Activated CD4-positive, alpha-beta T cell treated with anti-CD3 and anti-CD28 coated beads for 4 hours (primary cell): Measurements from ENCODE around the gene CHRNB1.

Source experiments
- DNase-seq, 2 donors: peaks; one replicate each; pipeline ENCODE4 v3.0.0-alpha.2; 2020

Gene CHRNB1

DNA sequence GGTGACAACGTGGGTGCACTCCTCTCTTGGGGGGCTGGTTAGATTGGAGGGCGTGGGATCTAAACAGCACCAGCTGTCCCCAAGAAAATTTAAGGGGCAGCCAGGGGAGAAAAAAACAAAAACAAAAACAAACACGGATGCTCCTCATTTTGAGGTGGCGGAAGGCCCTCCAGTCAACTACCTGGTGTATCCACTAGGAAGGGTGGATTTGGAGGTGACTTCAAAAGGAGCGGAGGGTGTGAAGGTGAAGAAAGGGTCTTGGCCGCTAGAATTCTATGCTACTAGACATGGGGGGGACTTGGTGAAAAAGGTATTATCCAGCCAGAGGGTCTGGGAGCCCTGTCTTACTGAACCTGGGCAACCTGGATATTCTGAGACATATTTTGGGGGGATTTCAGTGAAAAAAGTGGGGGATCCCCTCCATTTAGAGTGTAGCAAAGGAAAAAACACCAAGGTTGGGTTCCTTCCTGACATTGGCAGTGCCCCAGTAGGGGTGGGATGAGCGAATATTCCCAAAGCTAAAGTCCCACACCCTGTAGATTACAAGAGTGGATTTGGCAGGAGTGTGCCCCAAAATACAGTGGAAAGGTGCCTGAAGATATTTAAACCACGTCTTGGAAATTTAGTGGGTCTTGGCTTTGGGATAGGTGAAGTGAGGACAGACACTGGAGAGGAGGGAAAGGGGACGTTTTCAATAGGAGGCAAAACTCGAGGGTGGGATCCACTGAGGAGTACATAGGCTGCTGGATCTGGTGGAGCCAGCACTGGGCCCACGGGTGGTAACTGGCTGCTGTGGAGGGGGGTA is 6.0 kb upstream of the CHRNB1 start:
- no peak for DNase-seq

GRCh38 chr17:7439462-7440112 is 5.3 kb upstream of the CHRNB1 start, which contains the start of gene FGF11:
Gene FGF11 (plus strand): TSS chr17:7439512. CDS start chr17:7439621, 109 bp downstream.
- DNase-seq = no peak

DNA sequence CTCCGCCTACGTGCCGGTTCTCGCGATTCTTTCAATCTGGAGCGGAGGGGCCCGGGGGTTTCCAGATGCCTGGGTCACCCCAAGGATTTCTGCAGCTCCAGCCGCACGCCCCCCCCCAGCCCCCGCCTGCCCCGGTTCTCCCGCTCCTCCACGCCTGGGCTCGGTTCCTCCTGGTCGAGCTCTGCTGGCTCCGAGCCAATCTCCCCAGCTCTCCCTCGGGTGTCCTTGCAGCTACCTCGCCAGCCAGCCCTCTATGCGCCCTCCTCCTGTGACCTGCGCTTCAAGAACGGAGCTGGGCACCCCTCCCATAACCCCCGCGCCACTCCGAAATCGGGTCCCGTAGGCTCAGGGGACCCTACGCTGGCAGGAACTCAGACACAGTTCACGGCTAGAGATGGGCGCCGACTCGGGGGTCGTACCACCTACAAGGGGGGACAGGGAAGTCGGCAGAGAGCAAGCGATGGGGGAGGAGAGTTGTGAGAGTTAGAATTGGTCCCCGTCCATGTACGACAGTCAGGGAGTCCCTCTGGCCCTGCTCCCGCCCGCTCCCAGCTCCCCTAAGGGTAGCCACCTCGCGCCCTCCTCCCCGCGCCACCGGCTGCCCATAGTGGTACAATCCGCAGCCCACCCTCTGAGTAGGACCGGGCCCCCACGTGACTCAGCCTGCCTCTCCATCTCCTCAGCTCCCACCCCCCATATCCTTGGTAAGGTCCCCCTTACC is 4.6 kb upstream of the CHRNB1 start:
- peak; percentile 21 to 35 for DNase-seq

GRCh38 chr17:7440834-7441195 is 4.0 kb upstream of the CHRNB1 start:
- no peak for DNase-seq

- DNase-seq = no peak
These were observed 3.6 kb upstream of the CHRNB1 start for GRCh38 chr17:7441266-7441665.

- DNase-seq = no peak
These were observed 2.7 kb upstream of the CHRNB1 start for GRCh38 chr17:7442142-7442541.

GRCh38 chr17:7443499-7444485 is 1.1 kb upstream of the CHRNB1 start:
- no peak for DNase-seq

GRCh38 chr17:7445619-7445968 is 733 bp downstream of the CHRNB1 start:
- peak in 1 of 2 donors; percentile 22 for DNase-seq

DNA sequence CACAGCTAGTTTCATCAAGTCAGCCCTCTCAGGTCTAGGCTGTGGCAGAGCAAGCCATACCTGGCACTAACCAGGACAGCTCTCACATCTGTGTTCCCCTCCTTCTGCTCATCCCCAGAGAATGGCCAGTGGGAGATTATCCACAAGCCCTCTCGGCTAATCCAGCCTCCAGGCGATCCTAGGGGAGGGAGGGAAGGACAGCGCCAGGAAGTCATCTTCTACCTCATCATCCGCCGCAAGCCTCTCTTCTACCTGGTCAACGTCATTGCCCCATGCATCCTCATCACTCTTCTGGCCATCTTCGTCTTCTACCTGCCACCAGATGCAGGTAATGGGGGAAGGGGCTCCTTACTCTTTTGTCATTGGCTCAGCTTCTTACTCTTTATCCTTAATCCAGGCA is 3.6 kb downstream of the CHRNB1 start:
- DNase-seq = no peak

- DNase-seq = no peak
These were observed 15.2 kb downstream of the CHRNB1 start for GRCh38 chr17:7459961-7460545.

DNA sequence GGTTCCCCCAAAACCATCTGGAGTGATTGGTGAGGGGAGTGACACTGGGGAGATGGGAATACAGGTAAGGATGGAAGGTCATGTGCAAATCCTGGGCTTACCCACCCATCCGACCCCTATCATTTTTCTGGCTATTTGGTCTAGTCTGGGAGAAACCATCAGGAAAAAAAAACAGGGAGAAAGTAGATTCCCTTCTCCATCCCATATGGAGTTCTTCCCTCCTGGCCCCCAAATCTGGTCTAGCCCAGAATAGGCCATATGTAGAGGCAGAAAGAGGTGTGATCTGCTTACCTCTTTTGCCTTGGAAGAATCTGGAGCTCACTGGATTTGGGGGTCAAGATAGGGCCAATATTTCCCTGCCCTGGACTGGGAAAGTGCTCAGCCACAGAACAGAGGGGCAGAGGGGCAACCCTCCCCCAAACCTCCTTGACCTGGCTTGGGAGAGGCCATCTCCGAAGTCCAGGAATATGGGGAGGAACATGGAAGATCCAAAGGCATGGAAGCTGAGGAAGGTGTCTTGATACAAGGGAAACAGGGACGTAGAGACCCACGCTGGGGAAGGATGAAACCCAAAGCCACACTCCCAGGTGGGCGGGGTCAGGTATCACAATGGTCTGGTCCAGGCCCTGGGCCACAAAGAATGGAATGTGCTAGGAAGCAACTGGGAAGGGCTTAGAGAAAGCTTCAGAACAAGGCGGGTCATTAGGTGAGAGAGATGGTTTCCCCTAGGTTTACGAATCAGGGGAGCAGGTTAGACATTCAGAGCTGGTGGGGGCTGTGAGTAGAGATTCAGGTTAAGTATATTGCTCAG is 16.2 kb downstream of the CHRNB1 start:
- DNase-seq = no peak

DNA sequence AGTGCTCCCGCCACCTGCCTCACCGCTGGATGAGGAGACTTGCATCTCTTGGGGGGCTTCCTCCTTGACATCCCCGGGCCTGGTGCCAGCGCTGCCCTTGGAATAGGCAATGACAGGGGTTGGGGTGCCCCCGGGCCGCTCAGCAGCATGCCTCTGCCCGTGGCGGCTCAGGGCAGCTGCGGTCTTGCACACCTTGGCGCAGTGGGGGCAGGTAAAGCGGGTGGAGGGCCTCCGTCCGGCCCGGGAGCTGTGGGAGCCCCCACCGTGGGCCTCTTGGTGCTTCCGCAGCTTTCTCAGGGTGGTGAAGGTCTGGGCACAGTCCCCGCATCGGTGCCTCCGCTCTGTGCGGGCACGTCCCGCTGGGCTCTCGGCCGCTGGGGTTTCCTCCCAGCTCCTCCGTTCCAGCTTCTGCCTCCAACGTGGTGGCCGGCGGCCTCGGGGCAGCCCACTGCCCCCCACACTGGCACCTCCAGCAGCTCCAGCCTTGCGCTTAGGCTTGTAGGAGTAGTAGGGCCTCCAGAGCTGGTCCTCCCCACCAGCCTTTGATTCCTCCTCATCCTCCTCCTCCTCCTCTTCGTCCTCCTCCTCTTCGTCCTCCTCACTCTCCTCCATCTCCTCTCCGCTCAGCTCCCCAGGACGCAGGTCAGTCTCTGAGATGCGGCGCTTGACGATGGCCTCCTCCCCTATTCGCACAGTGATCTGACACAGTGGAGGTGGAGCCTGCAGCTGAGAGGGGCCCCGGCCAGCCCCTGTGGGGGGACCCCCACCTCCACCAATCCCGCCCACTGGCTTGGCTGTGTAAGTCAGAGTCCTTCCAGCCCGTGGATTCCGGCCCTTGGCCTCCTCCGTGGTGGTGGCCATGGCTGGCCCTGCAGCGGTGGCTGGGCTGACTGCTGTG is 17.9 kb downstream of the CHRNB1 start:
- DNase-seq = no peak

GRCh38 chr17:7463372-7463846 is 18.5 kb downstream of the CHRNB1 start:
- DNase-seq = no peak

DNA sequence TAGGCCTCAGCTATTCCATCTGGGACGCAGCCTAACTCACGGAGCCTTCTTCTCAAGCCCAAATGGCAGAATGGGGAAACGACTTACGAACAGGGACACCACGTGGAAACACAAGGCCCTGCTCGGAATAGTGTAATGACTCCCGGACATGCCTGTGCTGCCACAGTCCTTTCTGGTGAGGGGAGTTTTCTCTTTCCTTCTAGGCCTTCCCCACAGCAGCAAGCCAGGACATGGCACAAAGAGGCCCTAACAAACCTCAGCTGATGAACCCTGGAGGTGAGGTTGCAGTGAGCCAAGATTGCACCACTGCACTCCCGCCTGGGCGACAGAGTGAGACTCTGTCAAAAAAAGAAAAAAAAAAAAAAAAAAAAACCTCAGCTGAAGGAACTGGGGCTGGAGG is 19.2 kb downstream of the CHRNB1 start:
- no peak for DNase-seq

GRCh38 chr17:7465597-7466275 is 20.9 kb downstream of the CHRNB1 start:
- no peak for DNase-seq

DNA sequence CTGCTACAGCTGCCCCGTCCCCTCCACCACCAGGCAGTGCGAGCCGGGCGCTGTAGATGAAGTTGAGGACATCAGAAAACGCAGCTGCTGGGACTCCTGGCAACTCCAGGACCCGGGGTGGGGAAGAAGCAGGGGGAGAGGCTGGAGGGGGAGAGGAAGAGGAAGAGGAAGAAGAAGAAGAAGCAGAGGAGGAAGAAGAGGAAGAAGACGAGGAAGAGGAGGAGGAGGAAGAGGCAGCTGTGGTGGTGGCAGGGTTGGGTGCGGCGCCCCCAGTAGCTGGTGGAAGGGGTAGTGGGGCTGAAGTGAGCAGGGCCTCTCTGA is 21.4 kb downstream of the CHRNB1 start:
- no peak for DNase-seq

GRCh38 chr17:7466639-7467341 is 21.9 kb downstream of the CHRNB1 start:
- no peak for DNase-seq

DNA sequence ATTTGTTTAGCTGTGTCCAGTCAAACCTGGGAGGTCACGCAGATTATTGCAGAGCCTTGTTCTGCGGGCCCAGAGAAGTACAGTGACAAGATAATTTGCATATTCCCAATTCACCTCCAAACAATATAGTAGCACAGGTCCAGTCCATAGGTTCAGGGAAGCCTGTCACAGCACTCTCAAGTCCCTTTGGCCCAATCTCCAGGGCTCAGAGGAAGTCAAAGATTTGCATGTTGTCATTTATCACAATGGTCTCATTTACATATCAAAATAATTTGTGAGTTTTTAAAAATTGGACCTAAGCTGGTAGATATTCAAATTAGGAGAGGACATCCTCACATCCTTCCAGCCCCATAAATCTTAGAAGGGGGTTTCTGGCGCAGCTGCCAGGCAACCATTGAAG is 22.6 kb downstream of the CHRNB1 start:
- no peak for DNase-seq

DNA sequence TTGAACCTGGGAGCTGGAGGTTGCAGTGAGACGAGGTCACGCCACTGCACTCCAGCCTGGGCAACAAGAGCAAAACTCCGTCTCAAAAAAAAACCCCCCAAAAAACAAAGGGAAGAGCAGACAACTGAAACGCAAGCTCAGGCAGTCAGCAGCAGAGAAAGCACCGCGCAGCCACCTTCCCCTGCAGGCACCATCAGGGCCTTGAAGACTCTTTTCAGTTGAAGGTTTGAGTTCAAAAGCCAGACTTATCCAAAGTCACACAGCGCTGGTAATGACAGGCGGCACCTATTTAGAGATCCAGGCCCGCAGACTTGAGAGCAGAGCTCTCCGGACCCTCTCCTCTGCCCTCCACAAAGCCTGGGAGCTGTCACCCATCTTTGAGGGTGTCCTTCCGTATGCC is 23.4 kb downstream of the CHRNB1 start:
- DNase-seq = no peak
